ENCODE results near the gene RHO.
"Not testable (repeated sequence)": the region's sequence is repeated elsewhere in the genome, so short reads cannot be mapped to it uniquely, and the experiment has no call there.

The RHO gene

DNA sequence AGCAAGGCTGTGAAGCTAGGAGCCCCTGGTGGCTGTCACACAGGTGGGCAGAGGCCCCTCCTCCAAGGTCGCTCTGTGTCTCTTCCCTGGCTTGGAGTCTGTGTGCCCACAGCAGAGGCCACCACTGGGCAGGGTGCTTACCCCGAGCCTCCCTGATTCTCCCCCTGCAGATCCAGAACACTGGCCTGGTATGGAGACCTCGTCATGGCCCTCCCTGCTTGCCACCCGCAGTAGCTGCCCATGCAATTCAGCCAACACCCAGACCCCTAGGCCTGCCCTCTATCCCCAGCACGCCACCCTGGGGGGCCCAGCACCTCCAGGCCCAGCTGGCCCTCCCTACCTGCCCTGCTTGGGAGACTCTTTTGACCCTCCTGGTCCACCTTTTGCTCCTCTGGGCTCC is 5.5 kb upstream of the RHO start:
- no peak for DNase-seq

GRCh38 chr3:129524081-129524480 is 4.4 kb upstream of the RHO start:
- no peak for DNase-seq

DNA sequence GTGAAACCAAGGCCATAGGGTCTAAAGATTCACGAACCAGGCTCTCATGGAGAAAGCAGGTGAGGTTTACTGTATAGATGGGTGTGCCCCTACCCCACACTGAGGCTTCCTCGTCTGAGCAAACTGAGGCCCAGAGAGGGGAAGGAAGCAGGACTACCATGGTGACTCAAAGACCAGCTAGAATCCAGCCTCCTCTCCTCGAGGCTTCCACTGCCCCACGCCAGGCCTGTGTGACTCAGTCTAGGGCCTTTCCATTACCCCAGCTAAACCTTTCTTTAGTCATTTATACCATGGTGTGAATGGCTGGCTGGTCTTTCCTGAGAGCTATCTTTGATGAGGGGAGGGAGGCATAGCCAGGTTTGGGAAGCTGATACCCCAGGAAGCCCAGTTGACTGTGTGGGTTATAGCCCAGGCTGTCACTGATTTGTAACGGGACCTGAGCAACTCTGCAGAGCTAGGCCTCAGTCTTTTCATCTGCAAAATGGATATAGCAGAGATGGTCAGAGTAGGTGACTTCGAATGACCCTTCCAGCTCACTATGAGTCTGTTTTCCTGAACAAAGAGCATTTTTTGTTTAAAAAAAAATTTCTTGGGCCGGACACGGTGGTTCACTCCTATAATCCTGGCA is 3.0 kb upstream of the RHO start:
- DNase-seq: no peak

- DNase-seq: no peak
These were observed 2.1 kb upstream of the RHO start for GRCh38 chr3:129526121-129526900.

GRCh38 chr3:129527262-129527661 is 1.2 kb upstream of the RHO start:
- DNase-seq: no peak

GRCh38 chr3:129529436-129530210 is 1.2 kb downstream of the RHO start:
- DNase-seq: no peak

DNA sequence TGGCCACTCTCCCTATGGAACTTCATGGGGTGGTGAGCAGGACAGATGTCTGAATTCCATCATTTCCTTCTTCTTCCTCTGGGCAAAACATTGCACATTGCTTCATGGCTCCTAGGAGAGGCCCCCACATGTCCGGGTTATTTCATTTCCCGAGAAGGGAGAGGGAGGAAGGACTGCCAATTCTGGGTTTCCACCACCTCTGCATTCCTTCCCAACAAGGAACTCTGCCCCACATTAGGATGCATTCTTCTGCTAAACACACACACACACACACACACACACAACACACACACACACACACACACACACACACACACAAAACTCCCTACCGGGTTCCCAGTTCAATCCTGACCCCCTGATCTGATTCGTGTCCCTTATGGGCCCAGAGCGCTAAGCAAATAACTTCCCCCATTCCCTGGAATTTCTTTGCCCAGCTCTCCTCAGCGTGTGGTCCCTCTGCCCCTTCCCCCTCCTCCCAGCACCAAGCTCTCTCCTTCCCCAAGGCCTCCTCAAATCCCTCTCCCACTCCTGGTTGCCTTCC is 1.9 kb downstream of the RHO start:
- DNase-seq: no peak

DNA sequence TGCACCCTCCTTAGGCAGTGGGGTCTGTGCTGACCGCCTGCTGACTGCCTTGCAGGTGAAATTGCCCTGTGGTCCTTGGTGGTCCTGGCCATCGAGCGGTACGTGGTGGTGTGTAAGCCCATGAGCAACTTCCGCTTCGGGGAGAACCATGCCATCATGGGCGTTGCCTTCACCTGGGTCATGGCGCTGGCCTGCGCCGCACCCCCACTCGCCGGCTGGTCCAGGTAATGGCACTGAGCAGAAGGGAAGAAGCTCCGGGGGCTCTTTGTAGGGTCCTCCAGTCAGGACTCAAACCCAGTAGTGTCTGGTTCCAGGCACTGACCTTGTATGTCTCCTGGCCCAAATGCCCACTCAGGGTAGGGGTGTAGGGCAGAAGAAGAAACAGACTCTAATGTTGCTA is 2.4 kb downstream of the RHO start:
- DNase-seq: no peak

GRCh38 chr3:129531699-129532098 is 3.3 kb downstream of the RHO start:
- DNase-seq: no peak

- no peak for DNase-seq
These were observed 3.8 kb downstream of the RHO start for GRCh38 chr3:129532261-129532660.

DNA sequence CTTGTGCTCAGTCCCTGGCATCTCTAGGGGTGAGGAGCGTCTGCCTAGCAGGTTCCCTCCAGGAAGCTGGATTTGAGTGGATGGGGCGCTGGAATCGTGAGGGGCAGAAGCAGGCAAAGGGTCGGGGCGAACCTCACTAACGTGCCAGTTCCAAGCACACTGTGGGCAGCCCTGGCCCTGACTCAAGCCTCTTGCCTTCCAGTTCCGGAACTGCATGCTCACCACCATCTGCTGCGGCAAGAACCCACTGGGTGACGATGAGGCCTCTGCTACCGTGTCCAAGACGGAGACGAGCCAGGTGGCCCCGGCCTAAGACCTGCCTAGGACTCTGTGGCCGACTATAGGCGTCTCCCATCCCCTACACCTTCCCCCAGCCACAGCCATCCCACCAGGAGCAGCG is 5.0 kb downstream of the RHO start:
- DNase-seq: no peak

DNA sequence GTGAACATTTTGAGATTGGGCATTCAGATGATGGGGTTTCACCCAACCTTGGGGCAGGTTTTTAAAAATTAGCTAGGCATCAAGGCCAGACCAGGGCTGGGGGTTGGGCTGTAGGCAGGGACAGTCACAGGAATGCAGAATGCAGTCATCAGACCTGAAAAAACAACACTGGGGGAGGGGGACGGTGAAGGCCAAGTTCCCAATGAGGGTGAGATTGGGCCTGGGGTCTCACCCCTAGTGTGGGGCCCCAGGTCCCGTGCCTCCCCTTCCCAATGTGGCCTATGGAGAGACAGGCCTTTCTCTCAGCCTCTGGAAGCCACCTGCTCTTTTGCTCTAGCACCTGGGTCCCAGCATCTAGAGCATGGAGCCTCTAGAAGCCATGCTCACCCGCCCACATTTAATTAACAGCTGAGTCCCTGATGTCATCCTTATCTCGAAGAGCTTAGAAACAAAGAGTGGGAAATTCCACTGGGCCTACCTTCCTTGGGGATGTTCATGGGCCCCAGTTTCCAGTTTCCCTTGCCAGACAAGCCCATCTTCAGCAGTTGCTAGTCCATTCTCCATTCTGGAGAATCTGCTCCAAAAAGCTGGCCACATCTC is 6.1 kb downstream of the RHO start:
- no peak for DNase-seq

DNA sequence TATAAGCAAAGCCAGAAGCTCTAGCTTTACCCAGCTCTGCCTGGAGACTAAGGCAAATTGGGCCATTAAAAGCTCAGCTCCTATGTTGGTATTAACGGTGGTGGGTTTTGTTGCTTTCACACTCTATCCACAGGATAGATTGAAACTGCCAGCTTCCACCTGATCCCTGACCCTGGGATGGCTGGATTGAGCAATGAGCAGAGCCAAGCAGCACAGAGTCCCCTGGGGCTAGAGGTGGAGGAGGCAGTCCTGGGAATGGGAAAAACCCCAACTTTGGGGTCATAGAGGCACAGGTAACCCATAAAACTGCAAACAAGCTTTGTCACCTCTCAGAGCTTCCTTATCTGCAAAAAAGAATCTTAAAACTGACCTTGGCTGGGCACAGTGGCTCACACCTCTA is 6.6 kb downstream of the RHO start:
- DNase-seq: no peak

DNA sequence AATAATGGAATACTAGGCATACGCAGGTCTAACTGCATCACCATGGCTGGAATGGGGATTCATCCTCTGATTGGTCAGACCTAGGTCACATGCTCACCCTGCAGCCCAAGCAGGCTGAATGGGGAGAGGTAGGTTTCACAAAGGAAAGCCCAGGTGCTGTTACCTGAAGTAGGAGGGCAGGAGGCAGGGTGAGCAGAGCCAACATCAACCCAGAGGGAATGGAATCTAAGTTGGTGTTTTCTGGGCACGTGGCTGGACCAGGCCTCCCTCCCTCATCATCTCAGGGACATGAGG is 7.9 kb downstream of the RHO start:
- no peak for DNase-seq

DNA sequence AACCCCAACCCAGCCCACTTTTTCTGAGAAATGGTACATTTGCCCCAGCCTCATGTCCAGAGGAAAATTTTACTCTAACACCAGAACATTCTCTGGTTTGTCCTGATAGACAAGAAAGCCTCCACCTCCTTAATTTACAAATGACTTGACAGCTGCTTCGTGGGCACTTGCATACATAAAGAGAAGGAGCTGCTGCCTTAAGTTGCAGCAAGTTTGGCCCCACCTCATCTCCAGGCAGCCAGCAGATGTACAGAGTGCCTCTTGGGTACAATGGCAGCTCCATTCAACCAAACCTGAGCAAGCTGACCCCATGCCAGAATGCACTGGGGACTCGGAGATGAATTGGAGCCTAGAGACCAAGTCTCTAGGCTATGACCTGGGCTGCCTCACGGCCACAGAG is 8.4 kb downstream of the RHO start:
- DNase-seq: no peak

GRCh38 chr3:129539206-129539605 is 10.8 kb downstream of the RHO start:
- no peak for DNase-seq

DNA sequence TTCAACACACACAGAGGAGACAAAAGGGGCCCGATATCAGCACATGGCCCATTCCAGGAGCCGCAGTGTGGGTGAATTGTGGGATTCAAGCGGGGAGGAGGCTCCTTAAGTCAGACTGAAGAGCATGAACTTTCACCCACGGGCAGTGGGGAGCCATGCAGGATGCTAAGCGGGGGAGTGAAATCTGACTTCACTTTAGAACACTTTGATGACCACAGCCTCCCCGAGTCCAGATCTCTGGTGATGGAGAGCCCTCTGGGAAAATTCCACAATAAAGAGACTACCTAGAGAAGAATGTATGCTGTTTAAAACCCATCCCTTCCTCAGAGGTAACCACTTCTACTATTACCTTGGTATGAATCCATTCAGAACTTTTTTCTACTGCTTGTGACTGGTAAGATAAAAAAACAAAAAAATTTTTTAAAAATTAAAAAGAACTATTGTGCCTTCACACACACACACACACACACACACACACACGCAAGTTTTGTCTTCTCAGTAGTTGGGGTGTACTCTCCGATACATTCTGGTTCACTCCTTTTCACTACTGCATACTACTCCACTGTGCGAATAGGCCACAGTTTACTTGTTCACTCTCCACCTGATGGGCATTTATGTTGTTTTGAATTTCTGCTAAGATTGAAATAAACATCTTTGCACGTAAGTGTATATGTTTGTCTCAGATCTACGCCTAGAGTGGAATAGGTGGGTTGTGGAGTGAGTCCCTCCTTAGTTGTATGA is 12.5 kb downstream of the RHO start:
- DNase-seq: no peak

DNA sequence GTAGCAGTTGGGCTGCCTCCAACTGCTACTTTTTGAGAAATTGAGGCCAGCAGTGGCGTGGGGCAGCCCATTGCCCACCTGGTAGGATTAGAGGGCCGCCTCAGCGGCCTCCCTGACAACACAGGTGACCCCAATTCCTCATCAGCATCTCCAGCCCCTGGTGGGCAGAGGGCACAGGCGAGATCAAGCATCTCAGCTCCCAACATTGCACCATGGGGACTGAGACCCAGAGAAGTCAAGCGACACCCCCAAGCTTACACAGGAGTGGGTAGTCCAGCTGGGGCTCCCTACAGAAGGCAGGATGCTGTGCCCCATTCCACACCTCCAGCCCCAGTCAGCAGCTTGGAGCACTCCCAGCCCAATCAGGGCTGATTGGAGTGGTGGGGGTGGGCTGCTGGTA is 14.3 kb downstream of the RHO start:
- DNase-seq: no peak

- no peak for DNase-seq
These were observed 14.8 kb downstream of the RHO start, which contains the start of gene H1-8 for GRCh38 chr3:129543156-129543790. H1-8 (plus strand) TSS chr3:129543175; CDS start chr3:129543219, 44 bp downstream.

DNA sequence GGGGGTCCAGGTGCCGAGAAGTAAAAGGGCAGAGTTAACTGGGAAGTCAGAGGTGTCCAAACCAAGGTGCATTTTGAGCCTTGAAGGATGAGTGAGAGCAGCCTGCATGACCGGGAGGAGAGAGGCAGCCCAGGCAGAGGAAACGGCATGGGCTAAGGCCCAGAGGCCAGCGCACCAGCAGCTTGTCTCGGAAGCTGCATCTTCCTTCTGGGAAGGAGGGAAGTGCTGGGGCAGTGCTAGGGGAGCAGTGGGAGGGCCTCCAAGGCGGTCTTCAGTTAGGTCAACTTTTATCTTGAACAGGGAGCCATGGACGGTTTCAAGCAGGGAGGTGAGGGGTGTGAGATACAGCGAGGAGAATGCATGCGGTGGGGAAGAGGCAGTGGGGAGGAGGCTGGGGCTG is 15.6 kb downstream of the RHO start:
- no peak for DNase-seq

GRCh38 chr3:129545951-129546350 is 17.5 kb downstream of the RHO start:
- not testable (repeated sequence) for DNase-seq

DNA sequence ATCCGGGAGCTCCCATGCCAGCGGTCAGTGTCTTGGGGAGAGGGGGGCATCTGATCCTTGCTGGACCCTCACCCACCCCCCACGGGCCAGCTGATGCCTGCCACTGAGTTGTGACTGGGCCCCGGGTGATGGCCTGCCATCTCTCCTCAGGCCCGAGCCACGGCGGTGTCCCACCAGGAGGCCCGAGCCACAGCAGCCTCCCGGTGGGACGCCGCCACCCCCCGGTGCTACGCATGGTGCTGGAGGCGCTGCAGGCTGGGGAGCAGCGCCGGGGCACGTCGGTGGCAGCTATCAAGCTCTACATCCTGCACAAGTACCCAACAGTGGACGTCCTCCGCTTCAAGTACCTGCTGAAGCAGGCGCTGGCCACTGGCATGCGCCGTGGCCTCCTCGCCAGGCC is 18.8 kb downstream of the RHO start:
- DNase-seq: no peak

All from femur (tissue), 1 donor.